Progenitor cell of endocrine pancreas (in vitro differentiated cells): ENCODE measurements around the gene USP25. TPM values are rescaled to one million over a fixed set of nuclear protein-coding genes. Genes with fewer than 3 reads are reported as not detected.
A peak's percentile ranks its signal among the peaks of the same experiment; 100 is the strongest.

Source experiments
- DNase-seq: peaks from one replicate; pipeline ENCODE4 v3.0.0; 2021; ENCODE audit warnings: low spot score; ENCODE audit not compliant: unreplicated experiment
- H3K27ac Mint-ChIP-seq: 2 replicates; pipeline ENCODE4 v1.8.0; 2021; ENCODE audit warnings: mild to moderate bottlenecking, moderate library complexity, mixed read lengths
- H3K27me3 Mint-ChIP-seq: 2 replicates; pipeline ENCODE4 v1.8.0; 2021; ENCODE audit warnings: mixed read lengths
- H3K36me3 Mint-ChIP-seq: 2 replicates; pipeline ENCODE4 v1.8.0; 2022; ENCODE audit warnings: mixed read lengths; ENCODE audit not compliant: insufficient read depth
- H3K4me1 Mint-ChIP-seq: 2 replicates; pipeline ENCODE4 v1.8.0; 2021; ENCODE audit warnings: low read depth, mixed read lengths
- H3K4me3 Mint-ChIP-seq: 2 replicates; pipeline ENCODE4 v1.8.0; 2021; ENCODE audit warnings: low read depth, mild to moderate bottlenecking, moderate library complexity, mixed read lengths
- H3K9me3 Mint-ChIP-seq: 2 replicates; pipeline ENCODE4 v1.8.0; 2021; ENCODE audit warnings: low read depth, mixed read lengths
- total RNA-seq: library from RNA; stranded (reverse); gene quantifications from 2 replicates; pipeline ENCODE4 v1.2.1, GENCODE V29; 2021
- TF ChIP-seq, protein P1 (sequence below): fragments of 200-600 bp; sonication (generic); IDR thresholded peaks from one replicate; pipeline ENCODE4 v1.5.0; 2021; ENCODE audit warnings: antibody characterized with exemption, mild to moderate bottlenecking; ENCODE audit not compliant: unreplicated experiment

The USP25 gene
- total RNA-seq, 1 donor from 2014 or later: 48.8 TPM

DNA sequence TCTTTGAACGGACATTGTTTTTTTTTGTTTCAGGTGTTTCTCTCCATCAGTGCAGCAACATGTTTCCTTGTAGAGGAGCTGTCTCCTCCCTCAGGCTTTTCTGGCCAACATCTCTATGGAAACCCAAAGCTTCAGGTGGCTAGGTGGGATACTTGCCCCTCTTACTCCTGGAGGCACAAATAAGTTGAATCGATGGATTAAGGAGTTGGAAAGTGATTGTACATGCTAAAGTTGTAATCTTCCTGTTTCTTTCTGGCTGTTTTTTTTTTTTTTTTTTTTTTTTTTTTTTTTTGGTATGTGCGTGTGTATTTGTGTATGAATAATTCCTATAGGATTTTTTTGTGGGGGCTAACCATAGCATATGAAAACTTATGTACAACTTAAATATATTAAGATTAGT, 10.6 kb downstream of the USP25 start:
- H3K4me1 Mint-ChIP-seq: peaks cover 42% of the 10 kb centered on the region
- no peaks in the 10 kb centered on the region for H3K27me3 Mint-ChIP-seq
- no peak overlapping the region for H3K4me3 Mint-ChIP-seq
- peaks cover 21% of the 10 kb centered on the region for H3K36me3 Mint-ChIP-seq
- H3K9me3 Mint-ChIP-seq: peaks cover 20% of the 10 kb centered on the region
- no peak for DNase-seq
- H3K27ac Mint-ChIP-seq: peak overlapping the region; percentile 80
- TF ChIP-seq, protein P1, sequence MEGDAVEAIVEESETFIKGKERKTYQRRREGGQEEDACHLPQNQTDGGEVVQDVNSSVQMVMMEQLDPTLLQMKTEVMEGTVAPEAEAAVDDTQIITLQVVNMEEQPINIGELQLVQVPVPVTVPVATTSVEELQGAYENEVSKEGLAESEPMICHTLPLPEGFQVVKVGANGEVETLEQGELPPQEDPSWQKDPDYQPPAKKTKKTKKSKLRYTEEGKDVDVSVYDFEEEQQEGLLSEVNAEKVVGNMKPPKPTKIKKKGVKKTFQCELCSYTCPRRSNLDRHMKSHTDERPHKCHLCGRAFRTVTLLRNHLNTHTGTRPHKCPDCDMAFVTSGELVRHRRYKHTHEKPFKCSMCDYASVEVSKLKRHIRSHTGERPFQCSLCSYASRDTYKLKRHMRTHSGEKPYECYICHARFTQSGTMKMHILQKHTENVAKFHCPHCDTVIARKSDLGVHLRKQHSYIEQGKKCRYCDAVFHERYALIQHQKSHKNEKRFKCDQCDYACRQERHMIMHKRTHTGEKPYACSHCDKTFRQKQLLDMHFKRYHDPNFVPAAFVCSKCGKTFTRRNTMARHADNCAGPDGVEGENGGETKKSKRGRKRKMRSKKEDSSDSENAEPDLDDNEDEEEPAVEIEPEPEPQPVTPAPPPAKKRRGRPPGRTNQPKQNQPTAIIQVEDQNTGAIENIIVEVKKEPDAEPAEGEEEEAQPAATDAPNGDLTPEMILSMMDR: no peak

DNA sequence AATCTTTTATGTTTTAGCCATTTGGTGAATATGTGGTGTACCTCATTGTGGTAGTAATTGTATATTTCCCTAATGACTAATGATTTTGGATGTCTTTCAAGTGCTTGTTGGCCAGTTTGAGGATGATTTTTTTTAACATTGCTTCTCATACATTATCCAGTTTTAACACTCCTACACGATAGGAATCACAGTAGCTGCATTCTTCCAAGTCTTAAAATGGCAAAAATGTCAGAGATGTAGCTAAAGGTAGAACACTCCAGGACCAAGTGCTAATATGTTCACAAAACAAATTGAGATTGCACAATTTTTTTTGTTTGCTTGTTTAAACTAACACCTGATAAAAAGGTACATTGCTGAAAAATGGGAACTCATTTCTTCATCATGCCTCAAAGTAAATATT, 11.7 kb downstream of the USP25 start:
- Mint-ChIP-seq H3K4me1 (peaks cover 36% of the 10 kb centered on the region), H3K4me3 (no peak overlapping the region), H3K27ac (no peak overlapping the region), H3K9me3 (peaks cover 20% of the 10 kb centered on the region), H3K27me3 (no peaks in the 10 kb centered on the region), H3K36me3 (peaks cover 23% of the 10 kb centered on the region)
- TF ChIP-seq, protein P1: no peak
- DNase-seq: no peak

DNA sequence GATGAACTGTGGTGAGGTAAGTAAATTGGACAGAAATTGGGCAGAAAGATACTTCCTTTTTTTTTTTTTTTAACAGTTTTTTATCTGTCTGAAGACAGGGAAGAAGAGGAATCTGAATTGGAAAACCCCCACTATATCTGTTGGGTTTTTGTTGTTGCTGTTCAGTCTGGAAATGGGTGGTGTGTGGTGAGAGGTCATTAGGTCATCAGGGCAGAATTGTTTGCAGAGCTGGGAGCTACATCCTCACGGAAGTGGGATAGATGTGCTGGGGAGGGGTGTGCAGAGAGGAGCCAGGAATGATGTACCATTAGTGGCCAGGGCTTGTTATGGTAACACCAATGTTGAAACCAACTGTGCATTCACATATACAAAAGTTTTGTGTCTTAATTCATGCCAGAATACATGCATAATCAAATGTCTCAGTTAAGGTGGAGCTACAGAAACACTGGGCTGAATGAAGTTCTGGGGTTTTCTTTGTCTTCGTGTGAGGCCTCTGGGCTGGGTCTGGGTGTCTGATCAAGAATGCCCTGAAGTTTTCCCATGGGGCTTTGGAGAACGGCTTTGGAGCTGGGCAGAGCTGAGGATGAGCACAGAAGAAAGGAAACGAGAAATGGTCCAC, 12.4 kb downstream of the USP25 start:
- H3K4me1 Mint-ChIP-seq: peaks cover 36% of the 10 kb centered on the region
- no peaks in the 10 kb centered on the region for H3K27me3 Mint-ChIP-seq
- no peak overlapping the region for H3K4me3 Mint-ChIP-seq
- H3K27ac Mint-ChIP-seq: peak overlapping the region; percentile 25
- H3K36me3 Mint-ChIP-seq: peaks cover 21% of the 10 kb centered on the region
- DNase-seq: no peak
- peaks cover 16% of the 10 kb centered on the region for H3K9me3 Mint-ChIP-seq
- TF ChIP-seq, protein P1: no peak

DNA sequence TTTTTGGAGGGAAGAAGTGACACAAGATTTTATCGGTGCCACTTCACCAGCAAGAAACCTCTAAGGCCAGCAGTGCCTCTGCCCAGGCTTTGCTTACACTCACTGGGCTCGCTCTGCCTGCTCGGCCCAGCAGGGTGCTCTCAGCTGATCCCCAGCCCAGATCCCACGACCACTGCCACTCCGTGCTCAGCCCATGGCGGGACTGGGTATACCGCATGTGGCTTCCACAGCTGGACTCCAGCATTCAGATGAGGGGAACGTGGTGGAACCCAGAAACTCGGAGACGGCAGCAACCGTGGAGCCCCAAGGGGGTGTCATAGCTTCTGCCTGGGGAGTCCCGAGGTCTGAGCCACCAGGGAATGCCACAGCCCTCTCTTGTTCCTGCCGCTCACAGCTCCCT, 12.9 kb downstream of the USP25 start:
- no peak overlapping the region for H3K27ac Mint-ChIP-seq
- TF ChIP-seq, protein P1: no peak
- H3K4me1 Mint-ChIP-seq: peaks cover 39% of the 10 kb centered on the region
- peaks cover 17% of the 10 kb centered on the region for H3K36me3 Mint-ChIP-seq
- peaks cover 10% of the 10 kb centered on the region for H3K9me3 Mint-ChIP-seq
- H3K4me3 Mint-ChIP-seq: no peak overlapping the region
- H3K27me3 Mint-ChIP-seq: no peaks in the 10 kb centered on the region
- no peak for DNase-seq

DNA sequence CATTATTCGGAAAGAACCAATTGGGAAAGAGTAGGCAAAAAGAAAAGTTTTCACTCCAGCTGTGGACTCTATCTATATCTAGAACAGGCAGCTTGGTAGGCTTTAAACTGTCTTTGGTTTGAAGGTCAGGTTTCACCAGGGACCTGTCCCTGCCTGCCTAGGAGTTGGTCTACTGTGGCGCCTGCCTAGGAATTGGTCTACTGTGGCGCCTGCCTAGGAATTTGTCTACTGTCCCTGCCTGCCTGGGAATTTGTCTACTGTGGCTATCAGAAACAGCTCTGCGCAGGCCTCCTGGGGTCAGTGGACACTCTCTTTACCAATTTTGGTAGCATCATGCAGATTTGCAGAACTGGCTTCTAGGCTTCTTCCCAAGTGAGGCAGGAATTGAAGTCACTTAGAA, 13.8 kb downstream of the USP25 start:
- H3K27ac Mint-ChIP-seq: no peak overlapping the region
- H3K9me3 Mint-ChIP-seq: peaks cover 5% of the 10 kb centered on the region
- DNase-seq: no peak
- H3K36me3 Mint-ChIP-seq: peaks cover 15% of the 10 kb centered on the region
- TF ChIP-seq, protein P1: no peak
- H3K27me3 Mint-ChIP-seq: no peaks in the 10 kb centered on the region
- H3K4me3 Mint-ChIP-seq: no peak overlapping the region
- H3K4me1 Mint-ChIP-seq: peaks cover 37% of the 10 kb centered on the region
